Effector memory CD4-positive, alpha-beta T cell (primary cell): ENCODE results near the gene CYTH1.

ENCODE experiments used
- DNase-seq, 3 donors: peaks; one replicate each; pipeline ENCODE4 v3.0.0-alpha.2; 2020
- H3K27ac ChIP-seq: 2 replicates; pipeline ENCODE4 v1.7.0; 2013; ENCODE audit warnings: mild to moderate bottlenecking, low read length, moderate library complexity; ENCODE audit not compliant: insufficient read depth, poor library complexity, severe bottlenecking
- H3K27me3 ChIP-seq: replicated peaks from 2 replicates; pipeline ENCODE4 v1.7.0; 2013; ENCODE audit warnings: mild to moderate bottlenecking, low read length; ENCODE audit not compliant: insufficient read depth, control insufficient read depth, poor library complexity, severe bottlenecking
- H3K36me3 ChIP-seq: 2 replicates; pipeline ENCODE4 v1.7.0; 2013; ENCODE audit warnings: mild to moderate bottlenecking, low read length, moderate library complexity; ENCODE audit not compliant: control insufficient read depth, insufficient read depth
- H3K4me1 ChIP-seq: 2 replicates; pipeline ENCODE4 v1.7.0; 2013; ENCODE audit warnings: low read length, mild to moderate bottlenecking; ENCODE audit not compliant: control insufficient read depth, insufficient read depth, poor library complexity, severe bottlenecking
- H3K4me3 ChIP-seq: 2 replicates; pipeline ENCODE4 v1.7.0; 2013; ENCODE audit warnings: low read length, low read depth, mild to moderate bottlenecking; ENCODE audit not compliant: insufficient read depth, poor library complexity, severe bottlenecking
- H3K9me3 ChIP-seq: 2 replicates; pipeline ENCODE4 v1.7.0; 2013; ENCODE audit warnings: mild to moderate bottlenecking, low read length, moderate library complexity; ENCODE audit not compliant: control insufficient read depth

CYTH1 gene

DNA sequence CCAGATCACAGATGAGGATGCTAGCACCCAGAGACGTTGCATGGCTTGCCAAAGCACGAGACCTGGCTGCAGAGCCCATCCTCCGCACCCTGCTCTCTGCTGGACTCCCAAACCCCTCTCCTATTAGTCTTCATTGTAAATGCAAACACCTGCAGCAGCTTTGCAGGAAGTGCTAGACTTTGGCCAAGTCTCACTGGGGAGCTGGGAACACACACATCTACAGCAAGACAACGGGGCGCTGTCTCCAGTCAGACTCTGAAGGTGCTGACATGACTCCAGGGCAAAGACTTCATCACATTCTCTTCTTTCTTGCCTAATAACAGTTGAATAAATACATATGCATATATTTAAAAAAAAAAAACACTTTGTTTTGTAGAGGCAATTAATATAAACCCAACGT is 43.8 kb downstream of the CYTH1 start:
- DNase-seq = no peak
- H3K9me3 ChIP-seq = no peaks in the 10 kb centered on the region
- H3K27me3 ChIP-seq = no peaks in the 10 kb centered on the region
- H3K36me3 ChIP-seq = no peaks in the 10 kb centered on the region
- no peak overlapping the region for H3K27ac ChIP-seq
- peaks cover 75% of the 10 kb centered on the region for H3K4me1 ChIP-seq
- no peak overlapping the region for H3K4me3 ChIP-seq

DNA sequence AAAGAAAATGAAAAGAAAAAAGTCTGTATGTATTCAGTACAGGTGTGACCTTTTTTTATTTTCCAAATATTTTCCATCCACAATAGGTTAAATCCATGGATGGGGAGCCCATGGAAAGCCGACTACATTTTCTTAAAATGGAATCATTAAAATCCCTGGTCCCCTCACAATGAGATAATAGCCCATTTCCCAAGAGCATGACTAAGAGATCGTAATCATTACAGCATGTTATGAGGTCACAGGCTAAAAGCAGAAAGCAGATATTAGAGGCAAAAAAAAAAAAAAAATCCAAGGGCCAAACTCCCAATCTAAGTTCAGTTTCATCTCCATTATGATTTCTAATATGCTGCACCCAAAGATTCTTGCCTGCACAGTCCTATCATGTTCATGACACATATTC is 44.7 kb downstream of the CYTH1 start:
- Histone ChIP-seq H3K4me1 (peaks cover 70% of the 10 kb centered on the region), H3K4me3 (peak overlapping the region; percentile 72), H3K27me3 (no peaks in the 10 kb centered on the region), H3K9me3 (no peaks in the 10 kb centered on the region), H3K36me3 (no peaks in the 10 kb centered on the region), H3K27ac (peak overlapping the region; percentile 79)
- DNase-seq = no peak

DNA sequence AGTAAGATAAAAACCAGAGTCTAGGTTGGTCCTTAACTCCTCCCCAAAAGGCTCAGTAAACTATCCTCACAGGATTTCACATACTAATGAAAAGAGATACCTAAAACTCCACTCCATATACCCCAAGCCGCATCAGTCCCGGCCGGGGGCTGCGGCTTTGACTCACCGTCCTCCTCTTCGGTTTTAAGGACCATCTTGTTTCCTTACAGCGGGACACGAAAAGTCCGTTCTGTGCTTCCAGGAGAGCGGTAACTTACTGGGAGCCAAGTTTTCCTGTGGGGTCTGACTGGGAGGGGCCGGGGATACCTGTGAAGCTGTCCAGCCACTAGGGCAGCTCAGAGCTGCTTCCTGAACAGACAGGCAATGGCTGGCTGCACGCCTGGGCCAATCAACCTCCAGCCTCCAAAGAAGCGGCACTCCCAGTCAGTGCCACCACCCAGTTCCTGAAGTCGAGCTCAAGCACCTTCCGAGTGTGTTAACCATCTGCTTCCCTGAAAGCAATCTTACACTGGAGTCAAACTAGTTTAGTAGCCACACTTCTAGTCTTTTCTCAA is 45.5 kb downstream of the CYTH1 start:
- peak overlapping the region; percentile 79 for H3K27ac ChIP-seq
- H3K4me1 ChIP-seq = peaks cover 70% of the 10 kb centered on the region
- H3K27me3 ChIP-seq = no peaks in the 10 kb centered on the region
- no peaks in the 10 kb centered on the region for H3K36me3 ChIP-seq
- no peaks in the 10 kb centered on the region for H3K9me3 ChIP-seq
- peak overlapping the region; percentile 72 for H3K4me3 ChIP-seq
- DNase-seq = peak; percentile 47 to 72 (median 63)

DNA sequence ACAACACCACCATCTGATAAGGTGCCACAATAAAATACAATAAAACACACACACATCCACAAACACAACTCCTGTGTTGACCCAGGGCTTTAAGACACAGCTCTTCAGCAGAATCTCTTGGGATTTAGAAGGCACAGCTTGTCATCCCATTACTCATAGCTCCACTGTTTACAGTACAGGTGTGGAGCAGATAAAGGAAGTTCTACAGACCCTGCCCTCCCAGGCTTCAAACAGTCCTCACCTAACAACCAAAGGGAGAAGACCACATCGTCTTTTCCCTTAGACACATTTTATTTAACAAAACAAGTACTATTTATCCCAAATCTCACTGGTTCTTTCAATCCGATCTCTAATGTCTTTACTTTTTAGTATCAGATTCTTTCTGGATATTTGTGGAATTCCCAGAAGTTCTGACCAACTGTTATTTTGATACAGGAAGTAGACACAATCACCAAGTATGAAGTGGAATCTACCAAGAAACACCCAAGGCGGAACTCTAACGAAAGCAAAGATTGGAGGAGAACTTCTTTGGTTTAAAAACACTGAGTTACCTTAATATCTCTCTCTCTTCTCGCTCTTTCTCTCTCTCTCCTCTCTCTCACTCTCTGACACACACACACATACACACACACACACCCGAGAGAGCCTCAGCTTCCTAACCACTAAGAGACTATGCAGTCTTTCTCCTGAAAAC is 46.1 kb downstream of the CYTH1 start:
- H3K27me3 ChIP-seq = no peaks in the 10 kb centered on the region
- peak overlapping the region; percentile 79 for H3K27ac ChIP-seq
- H3K9me3 ChIP-seq = no peaks in the 10 kb centered on the region
- no peaks in the 10 kb centered on the region for H3K36me3 ChIP-seq
- DNase-seq = no peak
- peak overlapping the region; percentile 72 for H3K4me3 ChIP-seq
- peaks cover 69% of the 10 kb centered on the region for H3K4me1 ChIP-seq

DNA sequence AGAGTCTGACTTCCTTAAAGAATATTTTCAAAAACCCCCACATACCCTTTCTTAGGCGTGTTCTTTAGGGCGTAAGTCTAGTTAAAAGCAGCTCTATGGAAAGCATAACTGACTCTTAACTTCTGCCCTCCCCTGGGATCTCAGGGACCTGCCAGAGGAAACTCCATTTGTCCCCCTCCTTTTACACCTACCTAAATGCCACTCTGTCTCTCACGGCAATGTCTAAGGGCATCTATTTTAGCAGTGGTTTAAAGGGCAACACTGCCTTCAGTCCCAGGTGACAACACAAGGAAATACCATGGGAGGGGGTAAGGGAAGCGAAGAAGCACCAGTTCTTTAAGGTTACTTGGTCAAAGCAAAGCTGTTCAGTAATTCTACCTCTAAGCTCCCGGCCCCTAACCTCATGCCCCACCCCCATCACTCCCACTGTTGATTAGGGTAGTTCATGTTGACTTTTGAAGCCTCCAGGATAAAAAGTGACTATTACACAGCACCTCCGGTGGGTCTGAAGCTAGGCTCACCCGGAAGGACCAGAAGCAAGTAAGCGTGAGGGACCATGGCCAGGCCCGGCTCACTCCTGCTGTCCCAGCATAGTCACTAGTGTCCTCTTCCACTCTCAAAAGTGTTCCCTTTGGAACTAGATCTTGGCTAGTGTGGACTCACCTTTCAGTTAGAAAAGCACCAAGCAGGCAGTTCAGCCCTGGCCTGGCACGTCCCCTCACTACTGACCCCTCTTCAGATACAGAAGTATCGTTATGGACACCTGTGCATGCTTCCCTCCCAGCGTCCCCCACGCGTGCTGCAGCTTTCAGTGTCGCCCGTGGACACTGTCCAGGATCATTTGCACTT is 47.1 kb downstream of the CYTH1 start:
- no peak for DNase-seq
- Histone ChIP-seq H3K9me3 (no peaks in the 10 kb centered on the region), H3K4me3 (peak overlapping the region; percentile 72), H3K27me3 (no peaks in the 10 kb centered on the region), H3K36me3 (no peaks in the 10 kb centered on the region), H3K4me1 (peaks cover 66% of the 10 kb centered on the region), H3K27ac (peak overlapping the region; percentile 79)

DNA sequence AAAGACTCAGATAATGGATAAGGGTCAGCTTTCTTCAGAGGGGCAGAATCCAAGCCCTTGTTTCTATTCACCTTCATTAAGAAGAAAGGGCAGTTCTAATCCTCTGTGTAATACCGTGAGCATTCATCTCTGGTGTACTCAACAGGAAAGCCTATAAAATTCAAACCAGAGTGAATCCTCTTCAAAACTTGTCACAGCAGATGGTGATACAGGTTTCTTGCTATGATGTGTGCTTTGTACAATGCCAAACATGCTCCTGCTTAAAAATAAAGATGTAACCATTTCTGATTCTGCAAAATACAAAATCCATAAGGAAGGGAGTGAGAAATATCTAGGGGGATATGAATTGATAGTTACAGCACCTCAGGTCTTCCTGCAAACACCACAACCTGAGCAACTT is 49.7 kb downstream of the CYTH1 start:
- Histone ChIP-seq H3K9me3 (no peaks in the 10 kb centered on the region), H3K27me3 (no peaks in the 10 kb centered on the region), H3K4me3 (no peak overlapping the region), H3K4me1 (peaks cover 67% of the 10 kb centered on the region), H3K36me3 (no peaks in the 10 kb centered on the region), H3K27ac (peak overlapping the region; percentile 15)
- no peak for DNase-seq

DNA sequence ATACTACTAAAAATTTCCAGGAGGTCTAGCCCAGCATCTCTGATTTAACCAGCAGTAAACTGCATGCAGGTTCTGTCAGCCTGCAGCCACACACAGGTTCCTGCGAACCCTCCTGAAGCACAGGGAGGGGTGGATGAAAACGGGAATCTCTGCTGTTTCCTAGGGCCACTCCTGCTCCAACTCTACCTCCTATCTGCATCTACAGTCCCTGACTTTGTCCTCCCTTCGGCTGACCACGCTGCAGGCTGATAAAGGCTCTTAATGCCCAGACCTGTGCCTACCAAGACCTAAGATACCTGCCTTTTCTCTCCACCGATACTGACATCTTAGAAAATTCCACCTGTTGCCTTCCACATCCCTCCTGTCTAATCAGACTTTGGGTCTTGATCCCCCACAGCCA is 50.2 kb downstream of the CYTH1 start:
- H3K27me3 ChIP-seq = no peaks in the 10 kb centered on the region
- no peak overlapping the region for H3K4me3 ChIP-seq
- H3K4me1 ChIP-seq = peaks cover 68% of the 10 kb centered on the region
- H3K27ac ChIP-seq = peak overlapping the region; percentile 15
- H3K9me3 ChIP-seq = no peaks in the 10 kb centered on the region
- DNase-seq = no peak
- no peaks in the 10 kb centered on the region for H3K36me3 ChIP-seq

DNA sequence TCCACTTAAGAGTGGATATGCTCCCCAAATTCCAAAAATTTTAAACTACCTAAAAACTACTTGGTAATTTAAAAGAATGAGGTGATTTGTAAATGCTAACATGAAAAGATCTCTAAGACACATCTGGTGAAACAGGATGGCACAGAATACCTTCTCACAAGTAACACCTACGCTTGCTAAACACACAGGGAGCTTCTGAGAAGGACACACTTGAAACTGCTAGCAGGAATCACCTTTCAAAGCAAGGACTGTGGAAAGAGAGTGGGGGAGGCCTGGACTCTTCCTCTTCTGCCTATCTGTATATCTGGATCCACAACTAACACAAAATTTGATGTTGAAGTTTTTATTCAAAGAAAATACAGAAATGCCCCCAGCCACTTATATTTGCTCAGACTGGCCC is 52.4 kb downstream of the CYTH1 start:
- no peak overlapping the region for H3K4me3 ChIP-seq
- no peak for DNase-seq
- no peaks in the 10 kb centered on the region for H3K9me3 ChIP-seq
- no peak overlapping the region for H3K27ac ChIP-seq
- H3K36me3 ChIP-seq = no peaks in the 10 kb centered on the region
- no peaks in the 10 kb centered on the region for H3K27me3 ChIP-seq
- peaks cover 78% of the 10 kb centered on the region for H3K4me1 ChIP-seq

DNA sequence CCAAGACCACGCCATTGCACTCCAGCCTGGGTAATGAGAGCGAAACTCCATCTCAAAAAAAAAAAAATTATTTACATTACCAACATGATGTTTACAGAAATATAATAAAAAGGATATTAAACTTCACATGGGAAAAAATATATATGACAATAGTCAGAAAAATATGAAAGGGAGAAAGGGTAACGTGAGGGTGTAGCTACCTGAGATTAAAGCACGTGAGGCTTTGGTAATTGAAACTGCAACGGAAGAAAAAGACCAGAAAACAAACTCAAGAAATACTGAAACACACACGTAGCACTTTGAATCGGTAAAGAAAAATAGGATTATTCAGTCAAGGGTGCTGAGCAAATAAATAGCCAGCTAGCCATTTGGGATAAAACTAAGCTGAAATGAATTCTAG is 53.6 kb downstream of the CYTH1 start:
- Histone ChIP-seq H3K4me1 (peaks cover 84% of the 10 kb centered on the region), H3K27ac (peak overlapping the region; percentile 16), H3K4me3 (no peak overlapping the region), H3K9me3 (no peaks in the 10 kb centered on the region), H3K27me3 (no peaks in the 10 kb centered on the region), H3K36me3 (no peaks in the 10 kb centered on the region)
- no peak for DNase-seq
